Effector memory CD8-positive, alpha-beta T cell (primary cell): ENCODE data around the gene SH3RF3.

Experiments
- ATAC-seq: fragments of 150-1000 bp; cut with Tn5 transposase; replicated peaks from 2 replicates; pipeline ENCODE4 v1.10.0; 2021; ENCODE audit warnings: mild to moderate bottlenecking, moderate library complexity
- DNase-seq, 3 experiments: peaks; one replicate each; pipeline ENCODE4 v3.0.0; 2021
- H3K27ac Mint-ChIP-seq, 2 donors: one replicate each; pipeline ENCODE4 v1.8.0; 2022; ENCODE audit warnings: mild to moderate bottlenecking in 2 of 2, mixed read lengths in 2 of 2, moderate library complexity in 2 of 2
- H3K27me3 Mint-ChIP-seq, 2 donors: one replicate each; pipeline ENCODE4 v1.8.0; 2022; ENCODE audit warnings: mixed read lengths in 2 of 2
- H3K36me3 Mint-ChIP-seq: one replicate; pipeline ENCODE4 v1.8.0; 2022; ENCODE audit warnings: mild to moderate bottlenecking, moderate library complexity, mixed read lengths; ENCODE audit not compliant: insufficient read depth
- H3K4me1 Mint-ChIP-seq, 2 donors: one replicate each; pipeline ENCODE4 v1.8.0; 2022; ENCODE audit warnings: low read depth in 2 of 2, mixed read lengths in 2 of 2
- H3K4me3 Mint-ChIP-seq, 2 donors: one replicate each; pipeline ENCODE4 v1.8.0; 2022; ENCODE audit warnings: mild to moderate bottlenecking in 2 of 2, mixed read lengths in 2 of 2, moderate library complexity in 2 of 2
- H3K9me3 Mint-ChIP-seq, 2 donors: one replicate each; pipeline ENCODE4 v1.8.0; 2022; ENCODE audit warnings: mixed read lengths in 2 of 2

The SH3RF3 gene

DNA sequence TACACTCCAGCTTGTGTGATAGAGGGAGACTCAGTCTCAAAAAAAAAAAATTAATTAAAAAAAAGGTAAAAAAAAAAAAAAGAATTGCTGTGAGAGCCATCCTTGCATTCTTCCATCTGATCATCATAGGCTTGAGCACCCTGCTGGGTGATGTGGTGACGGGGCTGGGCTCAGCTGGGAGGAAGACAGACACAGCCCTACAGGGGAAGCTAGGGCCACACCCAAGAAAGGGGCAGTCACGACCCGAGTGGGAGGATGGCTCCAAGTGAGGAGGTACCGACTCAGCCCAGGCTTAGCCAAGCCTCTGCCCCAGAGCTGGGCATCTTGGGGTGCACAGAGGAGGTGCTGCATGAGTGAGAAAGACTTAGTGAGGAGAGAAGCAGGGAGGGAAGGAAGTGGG, 165.5 kb downstream of the SH3RF3 start:
- DNase-seq, result no peak
- no peaks in the 10 kb centered on the region for H3K36me3 Mint-ChIP-seq
- peaks cover 0 to 8% of the 10 kb centered on the region in 2 donors for H3K4me1 Mint-ChIP-seq
- H3K9me3 Mint-ChIP-seq, result no peaks in the 10 kb centered on the region
- H3K27me3 Mint-ChIP-seq, result peaks cover 0 to 54% of the 10 kb centered on the region in 2 donors
- ATAC-seq, result no peak
- no peak overlapping the region for H3K4me3 Mint-ChIP-seq
- H3K27ac Mint-ChIP-seq, result no peak overlapping the region

DNA sequence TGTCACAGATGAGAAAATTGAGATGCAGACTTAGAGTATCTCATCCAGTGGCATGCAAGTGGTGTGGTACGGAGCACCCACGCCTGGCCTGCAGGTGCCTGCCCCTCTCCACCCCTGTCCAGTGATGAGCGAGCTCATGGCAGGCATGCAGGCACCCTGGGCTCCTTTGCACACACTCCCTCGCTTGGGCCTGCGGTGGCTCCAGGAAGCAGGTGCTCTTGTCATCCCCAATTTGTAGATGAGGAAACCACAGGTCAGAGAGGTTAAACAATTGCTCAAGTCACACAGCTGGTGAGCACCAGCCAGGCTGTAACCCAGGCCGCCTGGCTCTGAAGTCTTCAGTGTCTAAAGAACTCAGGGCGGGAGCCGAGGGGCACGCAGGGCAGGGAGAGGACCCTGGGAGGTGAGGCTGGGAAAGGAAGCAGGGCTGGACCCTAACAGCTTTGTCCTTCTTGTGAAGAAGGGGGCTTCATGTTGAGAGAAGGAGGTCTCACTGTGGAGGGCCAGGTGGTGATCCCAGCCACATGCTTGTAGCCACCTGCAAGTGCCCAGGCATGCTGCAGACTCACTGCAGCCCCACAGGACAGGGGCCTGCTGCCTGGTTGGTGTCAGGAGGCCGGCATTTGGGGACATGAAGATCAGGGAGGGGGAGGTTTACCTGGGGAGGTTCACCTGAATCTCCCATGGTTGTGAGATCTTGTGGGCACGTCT, 166.2 kb downstream of the SH3RF3 start:
- peaks cover 0 to 54% of the 10 kb centered on the region in 2 donors for H3K27me3 Mint-ChIP-seq

DNA sequence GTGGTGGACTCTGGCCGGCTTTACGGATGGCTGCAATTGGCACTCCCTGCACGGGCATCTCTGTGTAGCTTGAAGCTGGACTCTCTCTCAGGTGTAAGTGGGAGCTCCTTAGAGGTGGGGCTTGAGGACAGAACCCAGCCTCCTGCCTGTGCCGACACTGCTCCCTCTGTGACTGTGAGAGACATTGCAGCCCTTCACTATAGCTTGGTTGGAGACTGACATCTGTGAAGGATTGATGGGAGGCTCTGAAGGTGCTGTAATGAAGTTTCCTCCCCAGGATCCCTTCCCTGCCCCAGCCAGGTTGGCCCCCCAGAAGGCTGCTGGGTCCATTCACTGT, 166.7 kb downstream of the SH3RF3 start:
- no peak for ATAC-seq

More for the DNA sequence above, 166.2 kb downstream of the SH3RF3 start:
- no peak for ATAC-seq
- Mint-ChIP-seq H3K4me1 (peaks cover 0 to 8% of the 10 kb centered on the region in 2 donors), H3K36me3 (no peaks in the 10 kb centered on the region), H3K27ac (no peak overlapping the region), H3K9me3 (no peaks in the 10 kb centered on the region), H3K4me3 (no peak overlapping the region)
- DNase-seq, result no peak

DNA sequence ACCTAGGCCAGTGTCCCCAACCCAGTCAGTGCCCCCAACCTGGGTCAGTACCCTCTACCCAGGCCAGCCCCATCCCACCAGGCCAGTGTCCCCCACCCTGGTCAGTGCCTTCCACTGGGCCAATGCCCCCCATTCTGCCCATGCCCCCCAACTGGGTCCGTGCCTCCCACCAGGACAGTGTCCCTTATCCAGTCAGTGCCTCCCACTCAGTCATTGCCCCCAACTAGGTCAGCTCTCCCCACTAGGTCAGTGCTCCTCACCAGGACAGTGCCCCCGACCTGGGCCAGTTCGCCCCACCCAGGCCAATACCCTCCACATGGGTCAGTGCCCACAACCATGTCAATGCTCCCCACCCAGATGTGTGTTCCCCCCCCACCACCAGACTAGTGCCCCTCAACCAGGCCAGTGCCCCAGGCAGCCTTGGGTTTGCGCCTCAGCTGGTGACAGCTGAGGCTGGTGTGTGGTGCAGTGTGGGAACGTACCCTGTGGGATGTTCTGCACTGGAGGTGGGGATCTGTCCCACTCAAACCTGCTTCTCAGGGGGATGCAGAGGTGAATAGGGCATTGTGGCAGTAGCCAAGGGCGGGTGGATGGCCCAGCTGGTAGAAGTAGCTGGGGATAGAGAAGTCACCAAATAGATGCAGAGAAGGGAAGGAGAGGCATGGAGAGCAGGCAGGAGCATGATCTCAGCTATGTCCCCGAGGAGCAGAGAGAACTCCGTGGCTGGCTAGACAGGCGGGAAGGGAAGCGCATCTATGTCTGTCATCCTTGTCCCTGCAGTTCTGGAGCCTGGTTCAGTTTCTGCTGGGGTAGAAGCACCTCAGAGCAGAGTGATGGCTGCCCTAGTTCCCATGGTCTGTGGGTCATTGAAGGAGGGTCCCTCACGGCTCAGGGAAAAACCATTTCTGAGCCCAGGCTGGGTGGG, 168.8 kb downstream of the SH3RF3 start:
- H3K9me3 Mint-ChIP-seq, result no peaks in the 10 kb centered on the region
- peaks cover 3 to 48% of the 10 kb centered on the region in 2 donors for H3K27me3 Mint-ChIP-seq
- DNase-seq, result no peak
- no peak for ATAC-seq
- no peaks in the 10 kb centered on the region for H3K36me3 Mint-ChIP-seq
- H3K4me3 Mint-ChIP-seq, result no peak overlapping the region
- no peak overlapping the region for H3K27ac Mint-ChIP-seq
- peaks cover 0 to 8% of the 10 kb centered on the region in 2 donors for H3K4me1 Mint-ChIP-seq

More for the DNA sequence above, 166.7 kb downstream of the SH3RF3 start:
- Mint-ChIP-seq H3K27ac (no peak overlapping the region), H3K4me3 (no peak overlapping the region), H3K4me1 (peaks cover 0 to 8% of the 10 kb centered on the region in 2 donors), H3K9me3 (no peaks in the 10 kb centered on the region), H3K36me3 (no peaks in the 10 kb centered on the region), H3K27me3 (peaks cover 0 to 50% of the 10 kb centered on the region in 2 donors)
- DNase-seq, result no peak

DNA sequence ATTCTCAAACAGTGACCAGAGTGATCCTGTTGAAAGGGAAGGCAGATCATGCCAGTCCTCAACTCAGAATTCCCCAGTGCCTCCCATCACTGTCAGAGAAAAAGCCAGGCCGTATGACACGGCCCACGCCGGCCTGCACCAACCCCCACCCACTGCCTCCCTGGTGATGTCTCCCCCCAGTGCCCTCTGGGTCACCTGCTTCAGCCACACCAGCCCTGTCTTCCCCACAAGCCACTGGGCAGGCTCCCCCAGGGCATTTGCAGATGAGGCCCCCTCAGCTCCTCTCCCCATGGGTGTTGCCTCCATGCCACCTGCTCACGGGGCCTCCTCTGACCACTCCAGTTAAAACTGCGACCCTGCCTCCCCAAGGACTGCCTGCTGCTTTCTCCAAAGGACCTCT, 169.8 kb downstream of the SH3RF3 start:
- Mint-ChIP-seq H3K27ac (no peak overlapping the region), H3K4me3 (no peak overlapping the region)

DNA sequence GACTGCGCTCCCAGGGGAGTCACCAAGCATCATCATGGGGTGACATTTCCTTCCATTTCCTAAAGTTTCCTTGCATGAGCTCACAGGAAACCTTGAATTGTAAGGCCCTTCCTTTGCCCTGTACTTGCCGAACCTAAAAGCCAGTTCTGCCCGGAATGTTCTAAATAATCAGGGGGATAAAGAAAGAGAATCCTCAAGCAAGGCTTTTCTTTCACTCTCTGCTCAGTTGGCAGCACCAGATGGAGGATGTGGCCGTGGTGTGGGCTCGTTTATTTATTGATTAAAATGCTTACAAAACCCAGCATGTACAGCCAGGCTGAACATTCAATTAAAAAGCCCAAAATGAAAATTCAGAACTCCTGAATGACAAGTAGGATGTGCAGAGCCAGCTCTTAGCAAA, 170.5 kb downstream of the SH3RF3 start:
- ATAC-seq (no peak), DNase-seq (no peak)
- Mint-ChIP-seq H3K36me3 (no peaks in the 10 kb centered on the region), H3K9me3 (no peaks in the 10 kb centered on the region), H3K4me3 (no peak overlapping the region), H3K4me1 (peaks cover 0 to 8% of the 10 kb centered on the region in 2 donors), H3K27ac (no peak overlapping the region), H3K27me3 (peaks cover 9 to 45% of the 10 kb centered on the region in 2 donors)

More for the DNA sequence above, 169.8 kb downstream of the SH3RF3 start:
- DNase-seq (no peak), ATAC-seq (no peak)
- Mint-ChIP-seq H3K4me1 (peaks cover 0 to 8% of the 10 kb centered on the region in 2 donors), H3K36me3 (no peaks in the 10 kb centered on the region), H3K9me3 (no peaks in the 10 kb centered on the region), H3K27me3 (peaks cover 9 to 45% of the 10 kb centered on the region in 2 donors)

DNA sequence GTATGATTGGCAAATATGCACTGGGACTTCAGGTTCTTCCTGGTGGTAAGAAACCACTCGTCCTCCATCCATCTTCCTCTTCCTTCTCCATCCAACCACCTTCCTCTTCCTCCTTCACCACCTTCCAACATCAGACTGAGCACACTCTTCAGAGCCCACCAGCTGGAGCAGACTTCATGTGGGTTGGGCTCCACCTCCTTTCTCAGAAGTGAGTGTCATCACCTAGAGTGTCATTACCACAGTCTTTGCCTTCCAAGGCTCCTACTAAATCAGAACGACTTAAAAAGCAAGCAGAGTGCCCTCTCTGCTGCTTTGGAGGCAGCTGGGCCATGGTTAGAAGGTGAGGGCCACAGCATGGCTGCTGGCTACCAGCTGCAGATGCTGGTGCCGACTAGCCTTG, 171.6 kb downstream of the SH3RF3 start:
- ATAC-seq (no peak), DNase-seq (no peak)
- Mint-ChIP-seq H3K36me3 (no peaks in the 10 kb centered on the region), H3K4me3 (no peak overlapping the region), H3K27ac (no peak overlapping the region), H3K27me3 (peaks cover 9 to 46% of the 10 kb centered on the region in 2 donors), H3K4me1 (peaks cover 0 to 2% of the 10 kb centered on the region in 2 donors), H3K9me3 (no peaks in the 10 kb centered on the region)

DNA sequence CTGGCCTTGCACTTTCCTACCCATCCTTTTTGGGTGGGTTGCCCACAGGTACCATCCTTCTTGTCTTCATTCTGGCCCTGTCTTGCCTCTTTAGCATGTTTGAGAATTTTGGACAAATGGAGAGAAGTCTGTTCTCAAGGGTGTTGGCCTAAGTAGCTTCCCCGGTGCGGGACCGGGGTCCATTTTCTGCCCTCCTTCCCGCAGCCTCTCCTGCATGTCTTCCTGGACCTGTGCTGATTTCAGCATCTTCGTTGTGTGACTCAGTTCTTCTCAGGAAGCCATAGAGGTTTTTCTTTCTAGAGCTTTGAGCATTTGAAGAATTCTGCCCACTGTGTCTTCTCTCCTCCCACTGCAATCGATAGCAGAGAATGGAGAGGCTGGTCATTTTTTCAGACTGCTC, 172.7 kb downstream of the SH3RF3 start:
- no peaks in the 10 kb centered on the region for H3K9me3 Mint-ChIP-seq
- H3K27me3 Mint-ChIP-seq, result peaks cover 18 to 58% of the 10 kb centered on the region in 2 donors
- no peak overlapping the region for H3K27ac Mint-ChIP-seq
- peaks cover 0 to 2% of the 10 kb centered on the region in 2 donors for H3K4me1 Mint-ChIP-seq
- ATAC-seq (no peak), DNase-seq (no peak)
- no peak overlapping the region for H3K4me3 Mint-ChIP-seq
- no peaks in the 10 kb centered on the region for H3K36me3 Mint-ChIP-seq

DNA sequence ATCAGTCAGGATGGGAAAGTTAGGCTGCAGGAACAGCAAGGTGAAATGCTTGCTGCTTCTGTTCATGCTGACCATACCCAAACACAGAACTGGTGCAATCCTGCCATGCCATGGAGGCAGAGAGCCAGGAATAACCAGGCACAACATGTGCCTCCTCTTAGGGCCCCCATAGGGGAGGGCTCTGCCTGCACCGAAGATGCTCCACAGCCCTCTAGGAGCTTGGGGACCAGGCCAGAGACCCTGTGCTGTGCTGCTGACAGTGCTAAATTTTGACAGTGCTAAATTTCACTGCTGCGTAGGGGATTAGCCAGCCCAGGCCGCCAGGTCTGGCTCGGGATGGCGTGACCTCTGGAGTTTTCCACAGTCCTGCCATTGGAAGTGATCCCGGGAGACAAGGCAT, 173.3 kb downstream of the SH3RF3 start:
- no peak overlapping the region for H3K4me3 Mint-ChIP-seq
- DNase-seq (no peak), ATAC-seq (no peak)
- H3K27me3 Mint-ChIP-seq, result peaks cover 21 to 59% of the 10 kb centered on the region in 2 donors
- H3K4me1 Mint-ChIP-seq, result peaks cover 0 to 2% of the 10 kb centered on the region in 2 donors
- H3K36me3 Mint-ChIP-seq, result no peaks in the 10 kb centered on the region
- H3K27ac Mint-ChIP-seq, result no peak overlapping the region
- no peaks in the 10 kb centered on the region for H3K9me3 Mint-ChIP-seq

DNA sequence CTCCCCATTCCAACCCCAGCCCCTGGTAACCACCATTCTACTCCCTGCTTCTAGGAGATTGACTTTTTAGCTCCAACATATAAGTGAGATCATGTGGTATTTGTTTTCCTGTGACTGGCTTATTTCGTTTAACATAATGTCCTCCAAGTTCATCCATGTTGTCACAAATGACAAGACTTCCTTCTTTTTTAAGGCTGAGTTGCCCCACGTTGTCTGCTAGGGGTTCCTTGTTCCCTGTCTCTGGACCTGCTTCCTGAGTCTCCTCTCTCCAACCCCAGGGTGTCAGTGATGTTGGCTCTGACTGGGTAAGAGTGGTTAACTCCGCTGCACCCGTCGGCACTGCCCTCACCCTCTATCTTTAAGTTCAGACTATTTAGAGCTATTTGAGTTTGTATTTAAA, 175.2 kb downstream of the SH3RF3 start:
- Mint-ChIP-seq H3K9me3 (no peaks in the 10 kb centered on the region), H3K36me3 (no peaks in the 10 kb centered on the region), H3K27me3 (peaks cover 22 to 43% of the 10 kb centered on the region in 2 donors), H3K27ac (no peak overlapping the region), H3K4me3 (no peak overlapping the region), H3K4me1 (no peaks in the 10 kb centered on the region)
- ATAC-seq (no peak), DNase-seq (no peak)

DNA sequence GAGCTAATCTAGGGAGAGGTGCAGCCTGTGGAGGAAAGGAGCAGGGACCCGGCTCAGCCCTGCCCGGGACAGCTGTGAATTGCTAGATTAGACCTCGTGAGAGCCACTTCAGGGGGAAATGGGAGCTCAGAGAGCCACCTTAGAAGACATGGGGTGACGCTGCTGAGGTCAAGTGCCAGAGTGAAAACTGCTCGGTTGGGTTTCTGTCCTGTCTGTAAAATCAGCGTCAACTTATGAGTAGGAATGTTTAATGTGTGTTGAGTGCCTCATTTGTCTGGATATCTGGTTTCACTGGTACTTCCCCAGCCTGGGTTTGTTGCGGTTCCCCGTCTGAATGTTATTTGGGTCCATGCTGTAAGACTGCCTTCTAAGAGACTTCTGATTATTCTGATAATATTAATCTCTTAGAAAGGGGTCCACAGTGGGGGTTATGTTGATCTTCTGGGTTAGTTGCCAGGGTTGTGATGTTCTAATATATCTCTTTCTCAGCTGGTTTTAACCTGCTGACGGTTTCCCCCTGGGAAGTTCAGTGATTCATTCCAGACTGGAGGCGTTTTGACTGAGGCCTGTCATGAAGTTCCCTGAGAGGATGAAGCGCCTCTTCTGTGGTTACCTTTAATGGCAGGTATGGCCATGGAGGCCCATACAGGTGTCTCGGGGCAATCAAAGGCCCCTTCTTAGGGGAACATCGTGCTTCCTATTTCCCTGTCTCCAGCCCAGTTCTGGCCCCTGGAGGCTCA, 175.9 kb downstream of the SH3RF3 start:
- no peaks in the 10 kb centered on the region for H3K36me3 Mint-ChIP-seq
- no peaks in the 10 kb centered on the region for H3K9me3 Mint-ChIP-seq
- peaks cover 25 to 43% of the 10 kb centered on the region in 2 donors for H3K27me3 Mint-ChIP-seq
- DNase-seq, result no peak
- H3K4me1 Mint-ChIP-seq, result no peaks in the 10 kb centered on the region
- no peak overlapping the region for H3K4me3 Mint-ChIP-seq
- ATAC-seq, result no peak
- H3K27ac Mint-ChIP-seq, result no peak overlapping the region

DNA sequence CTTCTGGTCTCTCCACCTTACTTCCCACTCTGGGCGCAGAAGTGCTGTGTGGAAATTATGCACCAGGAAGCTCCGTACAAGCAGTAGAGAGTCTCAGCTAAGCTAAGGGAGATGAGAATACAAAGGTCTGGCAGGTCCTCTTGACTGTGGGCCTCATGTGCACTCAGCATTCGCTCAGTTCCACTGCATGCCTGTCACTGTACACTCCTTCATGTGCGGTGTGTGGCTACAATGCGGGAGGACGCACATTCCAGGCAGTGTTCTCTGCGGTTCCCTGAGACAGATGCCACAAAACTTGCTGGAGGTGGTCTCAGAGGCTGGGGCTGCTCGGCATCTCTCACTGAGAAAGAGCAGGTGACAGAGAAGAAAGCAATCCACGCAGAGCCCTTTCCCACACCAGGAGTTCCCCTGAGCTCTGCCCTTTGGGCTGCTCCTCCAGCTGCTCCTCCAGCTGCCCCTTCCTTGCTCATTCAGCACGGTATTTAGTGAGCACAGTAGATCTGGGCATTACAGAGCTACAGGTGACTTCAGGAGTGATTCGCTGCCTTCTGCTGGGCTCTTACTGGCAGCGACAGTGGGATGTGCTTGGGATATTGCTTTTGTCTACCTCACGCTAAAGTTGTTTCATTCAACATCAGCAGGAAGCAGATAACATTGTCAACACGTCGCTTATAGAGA, 176.6 kb downstream of the SH3RF3 start:
- Mint-ChIP-seq H3K27ac (no peak overlapping the region), H3K27me3 (peaks cover 25 to 43% of the 10 kb centered on the region in 2 donors), H3K36me3 (no peaks in the 10 kb centered on the region), H3K9me3 (no peaks in the 10 kb centered on the region), H3K4me3 (no peak overlapping the region), H3K4me1 (no peaks in the 10 kb centered on the region)
- ATAC-seq (no peak), DNase-seq (no peak)

DNA sequence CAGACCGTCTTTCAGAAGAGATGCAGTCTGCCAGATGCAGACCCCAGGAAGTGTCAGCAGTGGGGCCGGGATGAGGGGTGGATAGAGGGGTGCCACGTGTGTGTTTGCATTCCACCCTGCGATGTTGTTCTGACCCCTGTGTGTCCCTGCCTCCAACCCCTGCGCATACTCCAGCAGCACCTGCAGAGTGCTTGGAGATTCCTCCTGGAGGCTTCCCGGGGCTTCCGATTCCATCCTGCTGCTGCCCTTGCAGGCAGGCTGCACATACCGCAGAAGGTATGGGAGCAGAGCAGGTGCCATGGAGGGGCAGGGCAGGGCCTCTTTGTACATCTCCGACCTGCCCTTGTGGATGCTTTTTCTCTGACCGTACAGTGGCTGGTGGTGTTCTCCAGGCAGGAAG, 177.2 kb downstream of the SH3RF3 start:
- no peak for DNase-seq

More for the DNA sequence above, 177.2 kb downstream of the SH3RF3 start:
- peaks cover 25 to 43% of the 10 kb centered on the region in 2 donors for H3K27me3 Mint-ChIP-seq
- no peak overlapping the region for H3K4me3 Mint-ChIP-seq
- H3K4me1 Mint-ChIP-seq, result no peaks in the 10 kb centered on the region
- H3K36me3 Mint-ChIP-seq, result no peaks in the 10 kb centered on the region
- H3K27ac Mint-ChIP-seq, result no peak overlapping the region
- no peaks in the 10 kb centered on the region for H3K9me3 Mint-ChIP-seq
- no peak for ATAC-seq
